GM18519 (cell line): ENCODE results near the gene COL9A3.

Source experiments
- ATAC-seq: cut with Tn5 transposase; IDR thresholded peaks from one replicate; pipeline ENCODE4 v1.9.1; 2021; ENCODE audit warnings: mild to moderate bottlenecking, moderate library complexity; ENCODE audit not compliant: unreplicated experiment, low FRiP score

COL9A3 gene

DNA sequence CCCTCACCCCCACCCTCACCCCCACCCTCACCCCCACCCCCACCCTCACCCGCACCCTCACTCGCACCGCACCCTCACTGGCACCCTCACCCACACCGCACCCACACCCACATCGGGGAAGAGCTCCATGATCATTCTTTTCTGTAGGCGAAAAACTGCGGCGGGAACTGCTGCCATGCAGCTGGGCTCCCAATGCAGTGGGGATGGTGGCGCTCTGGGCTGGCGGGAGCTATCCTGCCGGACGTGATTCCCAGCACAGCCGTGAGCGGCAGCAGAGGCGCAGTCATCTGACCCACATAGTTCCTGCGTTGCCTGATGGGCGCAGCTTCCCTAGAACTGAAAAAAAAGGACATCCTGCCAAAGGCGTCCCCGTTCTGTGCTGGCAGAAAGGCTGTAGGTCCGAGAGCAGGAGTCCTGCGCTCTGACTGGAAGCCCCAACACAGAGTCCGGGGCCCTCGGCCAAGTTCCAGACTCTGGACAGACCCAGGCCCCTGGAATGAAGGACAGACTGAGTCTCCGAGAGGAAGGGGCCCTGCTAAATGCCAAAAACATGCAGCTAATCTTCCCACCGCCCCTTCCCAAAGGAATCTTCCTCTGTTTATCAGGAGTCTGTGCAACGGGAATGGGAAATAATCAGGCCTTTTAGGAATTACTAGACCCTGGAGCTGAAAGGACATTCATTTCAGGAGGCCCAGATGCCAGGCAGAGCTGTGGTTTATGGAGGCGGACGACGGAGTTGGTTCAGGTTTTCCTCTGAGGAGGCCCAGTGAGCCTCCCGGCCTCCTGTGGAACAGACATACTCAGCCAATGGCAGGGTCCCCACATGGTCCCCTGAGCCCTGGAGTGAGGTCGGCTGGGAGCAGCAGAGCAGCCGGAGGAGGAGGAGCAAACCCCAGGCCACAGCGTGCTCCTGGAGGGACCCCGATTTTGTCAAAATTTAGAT lies 58.8 kb downstream of the COL9A3 start:
- no peak for ATAC-seq

DNA sequence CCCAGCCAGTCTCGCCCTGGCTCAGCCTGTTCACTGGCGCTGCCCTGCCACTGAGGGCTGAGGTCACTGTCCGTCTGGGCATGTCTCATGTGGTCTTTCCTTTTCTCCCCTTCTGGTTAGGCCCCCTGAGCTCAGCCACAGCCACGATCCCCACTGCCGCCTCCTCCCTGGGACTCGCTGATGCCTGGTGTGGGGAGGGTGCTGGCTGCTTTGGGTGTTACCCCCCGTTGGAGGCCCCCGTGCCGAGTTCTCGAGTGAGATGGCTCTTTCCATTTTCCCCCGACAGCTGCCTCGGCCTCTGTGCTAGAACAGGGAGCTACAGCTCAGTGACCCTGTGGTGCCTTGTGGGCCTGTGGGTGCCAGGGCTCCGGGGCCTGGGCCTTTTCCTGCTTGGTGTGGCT lies 59.7 kb downstream of the COL9A3 start:
- ATAC-seq: no peak

DNA sequence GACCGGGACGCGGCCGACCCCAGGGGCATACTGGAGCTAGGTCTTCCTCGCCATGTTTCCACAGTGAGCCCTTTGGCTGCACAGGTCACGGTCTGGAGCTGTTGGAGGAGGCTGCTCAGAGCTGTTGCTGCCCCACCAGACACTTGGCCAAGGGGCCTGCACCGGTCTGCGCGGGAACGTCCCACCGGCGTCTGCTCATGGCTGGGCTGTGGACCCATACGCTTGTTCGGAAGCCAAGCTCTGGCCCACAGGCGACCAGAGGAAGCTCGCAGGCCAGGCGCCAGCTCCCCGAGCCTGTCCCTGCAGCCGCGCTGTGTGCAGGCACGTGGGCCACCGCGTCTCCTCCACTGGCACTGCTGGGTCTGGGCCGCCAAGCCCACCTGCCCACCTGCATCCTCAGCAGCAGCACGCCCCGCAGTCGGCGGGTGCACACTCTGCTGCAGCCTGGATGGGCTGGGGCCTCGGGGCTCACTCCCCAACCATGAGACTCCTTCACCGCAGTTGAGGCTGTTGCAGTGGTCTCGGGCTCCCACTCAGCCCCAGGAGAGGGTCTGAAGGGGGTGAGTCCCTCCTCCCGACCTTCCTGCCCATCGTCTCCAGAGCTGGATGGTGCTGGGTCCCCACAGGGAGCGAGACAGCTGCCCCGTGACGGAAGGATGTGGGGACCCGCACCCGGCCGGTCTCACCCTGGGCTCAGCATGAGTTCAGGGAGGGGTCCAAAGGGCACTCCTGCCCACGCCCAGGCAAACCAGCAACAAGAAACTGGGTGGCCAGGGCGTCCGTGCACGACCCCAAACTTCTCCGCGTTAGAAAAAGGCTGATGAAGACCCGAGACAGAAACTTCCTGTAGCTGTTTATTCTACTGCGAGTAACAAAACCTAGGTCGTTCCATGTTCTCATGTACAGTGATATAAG lies 60.3 kb downstream of the COL9A3 start:
- no peak for ATAC-seq

- no peak for ATAC-seq
These were observed 61.6 kb downstream of the COL9A3 start for GRCh38 chr20:62878244-62879038.

DNA sequence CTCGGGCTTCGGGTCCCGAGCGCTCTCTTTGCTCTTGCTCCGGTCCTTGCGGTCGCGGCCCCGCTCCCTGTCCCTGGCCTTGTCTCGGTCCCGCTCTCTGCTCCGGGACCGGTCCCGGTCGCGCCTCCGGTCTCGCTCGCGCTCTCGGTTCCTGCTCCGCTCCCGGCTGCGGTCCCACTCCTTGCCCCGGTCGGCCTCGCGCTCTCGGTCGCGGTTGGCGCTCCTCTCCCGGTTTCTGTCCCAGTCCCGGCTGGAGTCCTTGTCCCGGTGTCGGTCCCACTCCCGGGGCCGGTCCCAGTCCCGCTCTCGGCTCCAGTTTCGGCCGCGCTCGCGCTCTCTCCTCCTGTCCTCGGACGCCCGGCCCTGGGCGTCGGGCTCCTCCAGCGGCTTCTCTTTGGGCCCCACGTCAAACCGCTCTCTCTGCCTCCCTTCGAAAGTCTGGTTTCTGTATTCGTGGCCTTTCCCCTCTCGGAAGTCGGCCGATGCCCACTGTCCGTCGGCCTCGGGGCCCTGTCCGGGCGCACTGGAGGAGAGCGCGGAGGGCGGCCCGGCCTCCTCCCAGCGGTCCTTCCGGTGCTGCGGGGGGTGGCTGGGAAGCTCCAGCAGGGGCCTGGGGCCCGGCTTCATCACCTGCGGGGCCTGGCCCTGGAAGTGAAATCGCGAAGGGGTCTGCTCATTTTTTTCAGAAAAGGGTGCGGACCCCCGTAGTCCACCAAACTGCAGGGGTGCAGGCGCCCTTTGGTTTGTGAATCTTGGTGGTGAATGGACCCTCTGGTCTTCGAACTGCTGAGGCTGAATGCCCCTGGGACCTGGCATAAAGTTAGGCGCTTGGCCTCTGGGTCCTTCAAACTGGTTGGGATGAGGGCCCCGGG lies 62.7 kb downstream of the COL9A3 start:
- no peak for ATAC-seq

GRCh38 chr20:62880147-62880934 lies 63.5 kb downstream of the COL9A3 start:
- ATAC-seq: no peak

DNA sequence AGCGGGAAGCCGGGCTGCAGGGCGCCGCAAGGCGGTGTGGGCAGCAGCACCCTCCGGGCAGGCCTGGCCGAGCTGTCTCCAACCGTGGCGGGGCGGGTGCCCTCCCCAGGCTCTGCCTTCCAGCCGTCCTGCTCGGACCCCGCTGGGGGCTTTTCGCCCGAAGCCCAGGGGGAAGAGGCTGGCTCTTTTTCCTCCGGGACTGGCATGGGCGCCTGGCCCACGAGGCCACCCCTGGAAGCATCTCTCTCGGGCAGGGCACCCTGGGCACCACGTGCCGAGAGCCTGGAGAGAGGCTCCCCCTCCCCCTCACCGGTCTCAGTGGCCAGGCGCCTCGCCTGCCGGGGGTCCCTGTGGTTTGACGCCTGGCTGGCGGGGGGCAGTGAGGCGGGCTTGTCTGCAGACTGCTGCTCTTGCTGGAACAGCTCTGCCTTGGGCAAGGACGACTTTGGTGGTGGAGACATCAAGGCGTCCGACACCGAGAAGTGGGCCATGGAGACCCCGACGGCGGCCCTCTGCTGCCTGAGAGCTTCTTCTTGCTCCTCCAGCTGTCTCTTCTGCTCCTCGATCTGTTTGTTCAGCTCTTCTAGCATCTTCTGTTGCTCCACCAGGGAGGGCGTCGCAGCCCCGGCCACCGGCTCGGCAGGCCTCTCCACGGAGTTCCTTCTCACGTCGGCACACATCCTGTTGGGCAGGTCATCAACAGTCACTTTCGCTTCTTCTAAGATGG lies 64.2 kb downstream of the COL9A3 start:
- no peak for ATAC-seq

- ATAC-seq: no peak
These were observed 65.0 kb downstream of the COL9A3 start for GRCh38 chr20:62881662-62882395.

DNA sequence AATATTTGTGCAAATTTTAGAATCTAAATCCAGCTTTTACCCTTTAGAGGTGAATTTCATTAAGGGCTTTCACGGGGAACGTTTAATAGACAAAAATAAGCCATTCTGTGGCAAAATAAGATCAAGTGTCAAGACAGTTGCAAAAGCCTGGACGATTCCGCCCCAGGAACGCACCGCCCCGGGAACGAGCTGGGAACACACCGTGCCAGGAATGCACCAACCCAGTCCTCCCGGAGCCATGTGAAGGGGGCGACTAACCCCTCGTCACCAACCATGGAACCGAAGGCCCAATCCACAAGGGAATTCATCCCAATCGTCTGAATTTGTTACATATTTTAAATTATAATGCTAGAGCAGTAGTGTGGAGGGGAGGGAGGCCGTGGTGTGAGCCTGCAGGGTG lies 65.6 kb downstream of the COL9A3 start:
- no peak for ATAC-seq

DNA sequence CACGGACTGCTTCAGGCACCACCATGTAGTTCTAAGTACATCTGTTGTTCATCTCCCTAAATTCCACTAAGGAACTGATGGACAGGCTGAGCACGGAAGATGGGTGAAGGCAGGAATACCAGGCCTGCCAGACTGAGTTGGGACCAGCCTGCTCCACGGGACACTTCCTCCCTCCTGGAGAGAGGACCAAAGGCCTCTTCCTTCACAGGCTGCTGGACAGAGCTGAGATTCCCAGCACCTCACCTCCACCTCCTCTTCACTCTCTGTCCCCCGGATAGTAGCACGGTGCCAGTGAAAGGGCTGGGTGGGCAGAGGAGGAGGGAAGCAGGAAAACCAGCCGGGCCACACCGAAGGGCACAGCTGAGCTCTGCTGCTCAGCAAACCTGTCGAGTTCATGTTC lies 67.7 kb downstream of the COL9A3 start:
- no peak for ATAC-seq

DNA sequence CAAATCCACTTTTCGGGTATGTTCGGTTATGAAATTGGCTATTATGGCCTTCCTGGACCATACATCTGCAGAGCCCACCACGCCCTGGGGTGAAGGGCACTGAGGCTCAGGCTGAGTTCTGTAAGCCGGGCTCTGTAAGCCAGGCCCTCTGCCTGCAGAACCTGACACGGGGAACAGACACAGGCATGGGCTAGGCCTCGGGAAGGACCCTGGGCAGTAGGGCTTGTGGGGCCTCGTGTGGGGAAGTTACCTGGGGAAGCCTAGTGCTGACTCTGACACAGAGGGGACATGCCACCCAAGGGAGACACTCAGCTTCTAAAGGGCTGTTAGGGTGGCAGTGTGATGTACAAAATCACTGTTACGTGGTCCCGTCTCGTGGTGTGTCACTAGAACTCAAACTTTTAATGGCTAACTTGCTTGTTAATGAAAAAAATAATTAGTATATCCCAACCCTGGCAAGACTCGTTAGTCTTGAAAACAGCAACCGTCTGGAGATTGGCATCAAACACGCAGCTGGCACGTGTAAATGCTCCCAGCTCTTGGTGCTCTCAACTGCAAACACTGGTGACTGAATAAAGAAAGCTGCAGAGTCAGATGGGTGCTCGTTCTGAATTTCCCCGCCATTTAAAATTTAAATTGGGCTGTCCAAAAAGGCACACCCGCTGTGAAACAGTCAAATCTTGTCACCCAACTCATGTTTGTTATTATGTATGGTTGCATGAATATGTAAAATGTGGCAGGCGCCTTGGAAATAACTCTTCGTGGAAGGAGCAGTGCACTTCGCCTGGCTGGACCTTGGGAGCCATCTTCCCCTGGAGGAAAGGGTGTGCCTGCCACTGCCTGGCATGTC lies 68.4 kb downstream of the COL9A3 start:
- ATAC-seq: no peak

DNA sequence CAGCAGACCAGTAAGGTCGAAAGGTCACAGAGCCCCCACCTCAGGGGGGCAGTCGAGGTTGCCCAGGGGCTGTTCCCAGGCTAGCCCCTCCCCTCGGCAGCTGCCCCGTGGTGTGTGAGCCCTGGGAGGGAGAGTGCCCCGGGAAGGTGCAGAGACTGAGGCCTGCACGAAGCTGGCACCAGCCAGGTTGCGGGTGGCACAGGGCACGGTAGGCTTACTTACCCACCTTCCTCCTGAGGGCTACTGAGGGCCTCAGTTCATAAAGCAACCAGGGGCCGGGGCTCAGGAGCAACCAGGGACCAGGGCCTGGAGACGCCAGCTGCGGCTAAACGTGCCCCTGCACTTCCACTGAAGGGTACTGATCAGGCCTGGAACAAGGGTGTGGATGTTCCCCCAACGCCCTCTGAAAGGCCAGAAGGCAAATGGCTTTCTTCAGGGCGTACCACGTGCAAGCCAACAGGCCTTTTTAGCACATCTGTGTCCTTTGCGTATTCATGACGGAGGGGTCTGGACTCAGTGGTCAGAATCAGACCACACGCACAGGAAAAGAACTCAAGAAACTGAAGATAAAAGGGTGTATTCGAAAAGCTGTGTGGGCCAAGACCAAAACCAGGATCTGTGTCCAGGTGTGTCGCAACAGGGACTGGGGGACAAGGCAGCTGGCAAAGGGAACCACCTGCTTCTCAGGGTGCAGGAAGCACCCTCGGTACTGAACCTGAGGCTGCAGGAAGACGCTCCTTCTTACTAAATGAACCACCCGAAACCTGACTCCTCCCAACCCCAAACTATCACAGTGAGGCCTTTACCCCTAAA lies 69.3 kb downstream of the COL9A3 start:
- no peak for ATAC-seq

DNA sequence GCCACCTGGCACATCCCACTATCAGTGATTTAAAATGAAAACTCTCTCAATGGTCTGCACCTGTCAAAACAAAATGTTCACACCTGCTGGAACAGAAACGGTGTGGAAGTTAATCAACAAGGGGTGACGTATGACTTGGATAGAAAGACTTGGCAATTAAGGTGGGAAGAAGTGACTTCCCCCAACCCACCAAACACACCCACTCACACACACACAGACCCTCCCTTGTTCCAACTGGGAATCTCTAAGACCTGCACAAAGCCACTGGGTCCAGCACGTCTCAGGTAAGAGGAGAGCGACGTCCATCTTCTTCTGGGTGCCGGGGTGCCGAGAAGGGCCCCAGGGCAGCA lies 69.8 kb downstream of the COL9A3 start:
- no peak for ATAC-seq

GRCh38 chr20:62887152-62887859 lies 70.5 kb downstream of the COL9A3 start:
- ATAC-seq: no peak

- ATAC-seq: no peak
These were observed 71.0 kb downstream of the COL9A3 start for GRCh38 chr20:62887860-62888239.
